Naive thymus-derived CD4-positive, alpha-beta T cell (primary cell): ENCODE results near the gene B4GALT1. TPM values are rescaled to one million over a fixed set of nuclear protein-coding genes. Genes with fewer than 3 reads are reported as not detected.
A peak's percentile ranks its signal among the peaks of the same experiment; 100 is the strongest.
"Not testable (repeated sequence)": the region's sequence is repeated elsewhere in the genome, so short reads cannot be mapped to it uniquely, and the experiment has no call there.

ENCODE experiments used
- ATAC-seq: fragments of 150-1000 bp; cut with Tn5 transposase; 2 replicates; pipeline ENCODE4 v1.10.0; 2021; ENCODE audit warnings: mild to moderate bottlenecking, moderate library complexity
- CTCF ChIA-PET: fragments of 350-600 bp; sonication (Branson Sonifier 250); formaldehyde crosslinking; loops from one replicate; lab custom pipeline; 2021; ENCODE audit warnings: antibody characterized with exemption; lab: Charles Lee
- POLR2A ChIA-PET: fragments of 350-600 bp; sonication (Branson Sonifier 250); formaldehyde crosslinking; loops from one replicate; lab custom pipeline; 2021; ENCODE audit warnings: antibody characterized with exemption, inconsistent platforms; lab: Charles Lee
- DNase-seq, 9 donors: peaks; one replicate each; pipeline versions ENCODE4 v3.0.0 to v3.0.0-alpha.2; 2020 to 2022; ENCODE audit warnings: mixed read lengths in 1 of 9
- H3K27ac ChIP-seq: one replicate; pipeline ENCODE4 v1.7.0; 2013; ENCODE audit warnings: mild to moderate bottlenecking, low read depth, low read length, moderate library complexity
- H3K27me3 ChIP-seq, 2 donors: one replicate each; pipeline ENCODE4 v1.7.0; 2013; ENCODE audit warnings: low read length in 2 of 2, mild to moderate bottlenecking in 2 of 2, moderate library complexity in 2 of 2; ENCODE audit not compliant: control insufficient read depth in 2 of 2, insufficient read depth in 2 of 2
- H3K36me3 ChIP-seq, 3 experiments: 1 replicate in 2 of 3; 2 replicates in 1 of 3; pipeline ENCODE4 v1.7.0; 2013; ENCODE audit warnings: low read length in 3 of 3, mild to moderate bottlenecking in 3 of 3, moderate library complexity in 1 of 3; ENCODE audit not compliant: insufficient read depth in 3 of 3, control insufficient read depth in 2 of 3
- H3K4me1 ChIP-seq, 2 donors: one replicate each; pipeline ENCODE4 v1.7.0; 2013; ENCODE audit warnings: low read length in 2 of 2, mild to moderate bottlenecking in 2 of 2, moderate library complexity in 1 of 2; ENCODE audit not compliant: control insufficient read depth in 2 of 2, insufficient read depth in 2 of 2
- H3K4me3 ChIP-seq: 2 replicates; pipeline ENCODE4 v1.7.0; 2013; ENCODE audit warnings: mild to moderate bottlenecking, low read length
- H3K9me3 ChIP-seq, 3 experiments: 1 replicate in 2 of 3; 2 replicates in 1 of 3; pipeline ENCODE4 v1.7.0; 2013; ENCODE audit warnings: low read length in 3 of 3; ENCODE audit not compliant: control insufficient read depth in 2 of 3
- H3K27ac Mint-ChIP-seq, 9 donors: one replicate each; pipeline ENCODE4 v1.8.0; 2020 to 2022; ENCODE audit warnings: mixed read lengths in 9 of 9, mild to moderate bottlenecking in 8 of 9, moderate library complexity in 5 of 9, inconsistent platforms in 2 of 9
- H3K27me3 Mint-ChIP-seq, 5 donors: one replicate each; pipeline ENCODE4 v1.8.0; 2021 to 2022; ENCODE audit warnings: mixed read lengths in 5 of 5, mild to moderate bottlenecking in 1 of 5
- H3K36me3 Mint-ChIP-seq, 5 donors: one replicate each; pipeline ENCODE4 v1.8.0; 2020 to 2022; ENCODE audit warnings: mixed read lengths in 5 of 5, mild to moderate bottlenecking in 3 of 5, inconsistent platforms in 1 of 5
- H3K4me1 Mint-ChIP-seq, 7 donors: one replicate each; pipeline ENCODE4 v1.8.0; 2020 to 2022; ENCODE audit warnings: mixed read lengths in 7 of 7, mild to moderate bottlenecking in 3 of 7, inconsistent platforms in 1 of 7
- H3K4me3 Mint-ChIP-seq, 10 donors: one replicate each; pipeline ENCODE4 v1.8.0; 2020 to 2022; ENCODE audit warnings: mild to moderate bottlenecking in 10 of 10, mixed read lengths in 10 of 10, moderate library complexity in 6 of 10, inconsistent platforms in 2 of 10
- H3K9me3 Mint-ChIP-seq, 11 donors: one replicate each; pipeline ENCODE4 v1.8.0; 2020 to 2022; ENCODE audit warnings: mixed read lengths in 11 of 11, mild to moderate bottlenecking in 4 of 11, inconsistent platforms in 1 of 11, moderate library complexity in 1 of 11
- intact Hi-C, 2 donors: fragments of 100-400 bp; cut with micrococcal nuclease; formaldehyde crosslinking; loops; one replicate each; pipeline ENCODE4 v1.15.1; 2023
- polyA plus RNA-seq, 2 donors: library from polyadenylated mRNA; unstranded; fragments of 300-500 nt; fragmentation: Illumina TruSeq; gene quantifications; one replicate each; pipeline ENCODE4 v1.2.3, GENCODE V29; 2021
- total RNA-seq, 6 experiments: library from RNA in 5 of 6; stranded (reverse) in 5 of 6; gene quantifications; 1 replicate in 5 of 6; 2 replicates in 1 of 6; pipeline ENCODE4 v1.2.3 and lab custom pipeline; 2021 to 2026

B4GALT1 gene
- total and polyA plus RNA-seq, 7 experiments from 2014 or later, result 12.9 to 86.2 (median 41.3) TPM

DNA sequence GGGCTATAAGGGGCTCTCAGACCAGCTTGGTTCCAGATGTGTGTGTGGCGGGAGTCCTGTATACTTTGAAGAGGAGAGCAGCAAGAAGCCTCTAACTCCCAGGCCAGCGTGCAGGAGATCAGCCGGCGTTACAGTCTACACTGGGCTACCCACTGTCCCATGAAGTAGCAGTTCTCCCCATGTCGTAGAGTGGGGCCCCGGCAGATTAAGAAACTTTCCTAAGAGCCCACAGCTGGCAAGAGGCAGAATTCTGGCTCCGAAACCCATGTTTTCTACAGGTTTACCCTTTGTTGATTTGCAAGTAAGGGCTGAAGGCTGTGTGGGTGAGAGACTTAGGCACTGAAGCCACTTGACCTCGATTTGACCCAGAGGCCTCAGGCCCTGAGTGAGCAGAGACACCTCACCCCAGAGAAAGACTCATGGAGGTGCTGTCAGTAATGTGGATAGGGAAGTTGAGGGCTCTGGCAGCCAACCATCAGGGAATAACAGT, 881 bp upstream of the B4GALT1 start:
- CTCF ChIA-PET, result interaction anchor here (0.6 to 1.1 kb wide), 5 partner anchors 16 to 87 kb away, joined by 3 to 5 read pairs (median 4); no protein-coding TSS in a partner anchor

GRCh38 chr9:33166231-33167083, 679 bp downstream of the B4GALT1 start:
- ATAC-seq (no peak), DNase-seq (no peak)
- Histone ChIP-seq H3K9me3 (no peaks in the 10 kb centered on the region), H3K27ac (peak overlapping the region; percentile 91), H3K4me3 (peak overlapping the region; percentile 51), H3K36me3 (peaks cover 0 to 8% (median 0%) of the 10 kb centered on the region in 3 experiments), H3K4me1 (peaks cover 50 to 53% of the 10 kb centered on the region in 2 donors), H3K27me3 (no peaks in the 10 kb centered on the region)
- POLR2A ChIA-PET, result interaction anchor here (0.7 to 3.4 kb wide), 12 partner anchors 9 to 90 kb away, joined by 3 to 41 read pairs (median 4); partner anchors contain the start of gene SMU1
- Mint-ChIP-seq H3K4me3 (peak overlapping the region; percentile 87 to 97 (median 94)), H3K9me3 (no peaks in the 10 kb centered on the region), H3K4me1 (peaks cover 53 to 77% (median 72%) of the 10 kb centered on the region in 7 donors), H3K36me3 (peaks cover 0 to 16% (median 0%) of the 10 kb centered on the region in 5 donors), H3K27me3 (no peaks in the 10 kb centered on the region), H3K27ac (peak overlapping the region; percentile 87 to 99 (median 92))
- CTCF ChIA-PET, result interaction anchor here (0.8 to 1.1 kb wide), 2 partner anchors 15 to 47 kb away, joined by 3 to 4 read pairs; no protein-coding TSS in a partner anchor
- intact Hi-C loops, result loop anchor here (1.0 to 10.0 kb wide), 21 partner anchors 7 to 1948 kb away; partner anchors contain the start of genes DNAJA1 (in 2 of the 2), NOL6 (in 2 of the 2), ACO1 (in 1 of the 2) and APTX (in 1 of the 2)

More for the DNA sequence above, 881 bp upstream of the B4GALT1 start:
- intact Hi-C loops, result loop anchor here (1.0 to 10.0 kb wide), 23 partner anchors 8 to 1947 kb away; partner anchors contain the start of genes BAG1 (in 2 of the 2), DNAJA1 (in 2 of the 2), NOL6 (in 2 of the 2) and ACO1 (in 1 of the 2)
- Histone ChIP-seq H3K4me1 (peaks cover 35 to 38% of the 10 kb centered on the region in 2 donors), H3K27me3 (no peaks in the 10 kb centered on the region), H3K36me3 (peaks cover 0 to 8% (median 0%) of the 10 kb centered on the region in 3 experiments), H3K9me3 (no peaks in the 10 kb centered on the region), H3K4me3 (peak overlapping the region; percentile 68), H3K27ac (peak overlapping the region; percentile 91)
- H3K27me3 Mint-ChIP-seq, result no peaks in the 10 kb centered on the region
- ATAC-seq (peak; percentile 3), DNase-seq (peak in 4 of 9 donors; percentile 21 to 40 (median 34))
- H3K4me1 Mint-ChIP-seq, result peaks cover 39 to 63% (median 56%) of the 10 kb centered on the region in 7 donors
- H3K9me3 Mint-ChIP-seq, result no peaks in the 10 kb centered on the region
- POLR2A ChIA-PET, result interaction anchor here (0.9 to 3.4 kb wide), 16 partner anchors 10 to 143 kb away, joined by 3 to 41 read pairs (median 6); partner anchors contain the start of genes CHMP5, DNAJA1 and NFX1
- H3K36me3 Mint-ChIP-seq, result peaks cover 0 to 16% (median 0%) of the 10 kb centered on the region in 5 donors
- H3K4me3 Mint-ChIP-seq, result peak overlapping the region; percentile 87 to 97 (median 92)
- H3K27ac Mint-ChIP-seq, result peak overlapping the region; percentile 86 to 100 (median 99)

DNA sequence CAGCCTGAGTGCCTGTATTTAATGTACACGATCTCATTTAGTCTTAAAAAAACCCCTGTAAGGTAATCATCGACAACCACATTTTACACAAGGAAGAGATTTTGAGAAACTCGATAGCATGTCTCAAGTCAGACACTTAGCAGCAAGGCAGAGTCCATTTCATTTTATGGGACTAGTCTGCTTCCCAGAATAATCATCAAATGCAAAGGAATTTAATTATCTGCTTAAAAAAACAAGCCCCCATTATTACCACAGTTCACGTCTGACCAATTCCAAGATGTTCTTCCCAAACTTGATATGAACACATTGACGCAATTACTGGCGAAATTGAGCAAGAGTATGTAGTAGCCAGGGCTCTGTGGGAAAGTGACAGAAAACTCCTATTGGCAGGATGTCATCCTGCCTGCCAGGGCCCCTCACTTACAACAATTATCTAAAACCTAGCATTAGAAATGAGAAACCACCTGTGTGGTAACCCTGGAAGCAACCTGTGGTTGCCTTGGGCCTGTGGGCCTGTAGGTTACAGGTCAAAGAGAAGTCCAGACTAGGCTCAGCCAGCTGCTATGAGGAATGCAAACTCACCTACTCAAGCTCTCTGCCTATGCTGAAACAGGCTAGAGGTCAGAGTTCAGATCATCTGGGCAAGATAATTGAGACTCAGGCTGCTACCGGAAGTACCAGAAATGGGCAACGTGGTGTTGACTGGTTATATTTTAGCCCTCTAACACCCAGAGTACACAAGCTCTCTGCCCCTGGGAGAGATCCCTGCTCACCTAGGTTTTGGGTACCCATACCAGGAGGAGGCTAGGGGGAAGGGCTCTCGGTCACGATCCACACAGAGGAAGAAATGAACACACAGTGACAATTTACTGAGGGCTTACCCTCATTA, 1.6 kb downstream of the B4GALT1 start:
- Mint-ChIP-seq H3K36me3 (peaks cover 0 to 16% (median 0%) of the 10 kb centered on the region in 5 donors), H3K4me1 (peaks cover 60 to 81% (median 76%) of the 10 kb centered on the region in 7 donors), H3K27me3 (no peaks in the 10 kb centered on the region), H3K27ac (peak overlapping the region; percentile 87 to 99 (median 92)), H3K4me3 (peak overlapping the region; percentile 87 to 97 (median 94)), H3K9me3 (no peaks in the 10 kb centered on the region)
- Histone ChIP-seq H3K9me3 (no peaks in the 10 kb centered on the region), H3K27me3 (no peaks in the 10 kb centered on the region), H3K4me1 (peaks cover 60 to 62% of the 10 kb centered on the region in 2 donors), H3K27ac (peak overlapping the region; percentile 91), H3K36me3 (peaks cover 0 to 8% (median 0%) of the 10 kb centered on the region in 3 experiments), H3K4me3 (peak overlapping the region; percentile 51)
- CTCF ChIA-PET, result no interaction called here
- POLR2A ChIA-PET, result interaction anchor here (0.8 to 3.2 kb wide), 4 partner anchors 14 to 89 kb away, joined by 3 to 20 read pairs (median 4); partner anchors contain the start of gene SMU1
- DNase-seq (peak in 4 of 9 donors; percentile 26 to 38 (median 30)), ATAC-seq (no peak)
- intact Hi-C loops, result loop anchor here (1.0 to 10.0 kb wide), 13 partner anchors 13 to 1949 kb away; partner anchors contain the start of genes NOL6 (in 2 of the 2), ACO1 (in 1 of the 2), APTX (in 1 of the 2) and ATOSB (in 1 of the 2)

GRCh38 chr9:33164921-33165262, 2.2 kb downstream of the B4GALT1 start:
- H3K27me3 ChIP-seq, ATAC-seq, H3K27me3 Mint-ChIP-seq, H3K36me3 ChIP-seq, DNase-seq, POLR2A ChIA-PET, H3K9me3 ChIP-seq, CTCF ChIA-PET, H3K9me3 Mint-ChIP-seq: not testable (repeated sequence)
- Histone ChIP-seq H3K4me3 (peak overlapping the region; percentile 51), H3K4me1 (peaks cover 66 to 68% of the 10 kb centered on the region in 2 donors), H3K27ac (peak overlapping the region; percentile 91)
- peaks cover 65 to 87% (median 77%) of the 10 kb centered on the region in 7 donors for H3K4me1 Mint-ChIP-seq
- H3K36me3 Mint-ChIP-seq, result peaks cover 0 to 16% (median 0%) of the 10 kb centered on the region in 5 donors
- H3K4me3 Mint-ChIP-seq, result peak overlapping the region; percentile 87 to 97 (median 94)
- intact Hi-C loops, result loop anchor here (1.0 to 10.0 kb wide), 10 partner anchors 60 to 1950 kb away; partner anchors contain the start of genes NOL6 (in 2 of the 2), ACO1 (in 1 of the 2), APTX (in 1 of the 2) and ATOSB (in 1 of the 2)
- H3K27ac Mint-ChIP-seq, result peak overlapping the region; percentile 87 to 99 (median 94)

GRCh38 chr9:33164138-33164809, 2.9 kb downstream of the B4GALT1 start:
- no peak for ATAC-seq
- H3K4me1 ChIP-seq, result peaks cover 72 to 75% of the 10 kb centered on the region in 2 donors
- Mint-ChIP-seq H3K27ac (peak overlapping the region; percentile 87 to 99 (median 92)), H3K36me3 (peaks cover 0 to 16% (median 0%) of the 10 kb centered on the region in 5 donors), H3K27me3 (no peaks in the 10 kb centered on the region), H3K9me3 (no peaks in the 10 kb centered on the region), H3K4me3 (peak overlapping the region; percentile 76 to 97 (median 86)), H3K4me1 (peaks cover 71 to 87% (median 83%) of the 10 kb centered on the region in 7 donors)
- H3K27me3 ChIP-seq, result no peaks in the 10 kb centered on the region
- no peaks in the 10 kb centered on the region for H3K9me3 ChIP-seq
- H3K4me3 ChIP-seq, result peak overlapping the region; percentile 48
- POLR2A ChIA-PET, result interaction anchor here (1.9 to 7.6 kb wide), 2 partner anchors 16 to 22 kb away, joined by 7 to 92 read pairs; no protein-coding TSS in a partner anchor
- peak overlapping the region; percentile 91 for H3K27ac ChIP-seq
- peaks cover 0 to 8% (median 0%) of the 10 kb centered on the region in 3 experiments for H3K36me3 ChIP-seq
- intact Hi-C loops, result loop anchor here (10.0 kb wide), 5 partner anchors 311 to 1951 kb away; partner anchors contain the start of genes ACO1 (in 1 of the 2), ATOSB (in 1 of the 2), CCL27 (in 1 of the 2) and NOL6 (in 1 of the 2)
- DNase-seq, result peak in 1 of 9 donors; percentile 31
- CTCF ChIA-PET, result no interaction called here
